Measurements from ENCODE around the gene MAP3K4. TPM values are rescaled to one million over a fixed set of nuclear protein-coding genes. Genes with fewer than 3 reads are reported as not detected.

Gene MAP3K4
- total and polyA plus RNA-seq, 12 donors: 11.9 to 37.0 (median 18.8) TPM

DNA sequence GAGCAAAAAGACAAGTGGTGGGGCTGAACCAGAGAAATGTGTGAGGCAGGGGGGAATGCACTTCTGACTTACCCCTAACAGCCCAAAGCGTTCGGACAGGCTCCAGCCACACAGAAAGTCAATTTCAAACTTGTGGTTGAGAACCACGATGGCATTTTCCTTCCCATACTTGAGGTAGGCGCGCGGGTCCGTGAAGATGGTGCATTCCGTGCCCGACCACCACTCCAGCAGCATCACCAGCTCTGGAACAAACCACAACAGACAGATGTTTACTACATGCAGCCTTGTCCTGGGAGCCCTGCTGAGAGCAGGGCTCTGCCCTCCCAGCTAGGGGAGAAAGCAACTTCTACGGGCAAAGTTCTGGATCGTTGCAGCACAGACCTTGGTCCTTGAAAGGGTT, 174.6 kb downstream of the MAP3K4 start:
- DNase-seq: no peak
- no peaks in the 10 kb centered on the region for H3K27me3 ChIP-seq
- no peak overlapping the region for H3K27ac ChIP-seq
- H3K9me3 ChIP-seq (replicated peaks in 1 of 3): no peaks in the 10 kb centered on the region
- intact Hi-C loops (cut with DNase I): no loop called here
- H3K4me1 ChIP-seq (replicated peaks in 1 of 2): peaks cover 0 to 4% of the 10 kb centered on the region in 2 donors
- peaks cover 0 to 3% of the 10 kb centered on the region in 2 donors for H3K36me3 ChIP-seq (replicated peaks in 1 of 2)
- H3K4me3 ChIP-seq: no peak overlapping the region
- TF ChIP-seq CTCF (IDR thresholded peaks at IDR 0.05) (no peak), POLR2A (IDR thresholded peaks at IDR 0.05) (no peak)
- WGBS, 4 donors: 91 to 94% (median 93%) methylated on average over 11 of the region's 11 CpGs

DNA sequence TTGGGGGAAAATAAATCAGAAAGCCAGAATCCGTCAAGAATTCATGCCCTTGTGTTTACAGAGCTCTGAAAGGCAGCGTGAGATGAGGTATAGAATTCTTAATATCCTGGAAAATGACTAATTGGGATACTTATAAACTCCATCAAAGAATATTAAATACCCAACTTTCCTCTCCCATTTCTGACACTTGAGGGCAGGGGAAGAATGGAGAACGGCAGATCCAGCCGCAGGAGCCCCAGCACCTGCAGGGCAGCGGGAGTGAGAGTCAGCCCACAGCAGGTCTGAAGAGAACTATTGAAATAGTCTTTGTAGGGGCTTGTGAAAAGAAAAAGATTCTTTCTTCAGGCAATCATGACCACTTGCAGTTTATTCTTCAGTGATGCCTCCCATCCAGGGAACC, 175.1 kb downstream of the MAP3K4 start:
- intact Hi-C loops (cut with DNase I): no loop called here
- H3K9me3 ChIP-seq (replicated peaks in 1 of 3): no peaks in the 10 kb centered on the region
- 91 to 98% (median 97%) methylated on average over 5 of the region's 5 CpGs for WGBS, 4 donors
- DNase-seq: no peak
- H3K4me1 ChIP-seq (replicated peaks in 1 of 2): peaks cover 0 to 4% of the 10 kb centered on the region in 2 donors
- H3K4me3 ChIP-seq: no peak overlapping the region
- no peaks in the 10 kb centered on the region for H3K27me3 ChIP-seq
- TF ChIP-seq CTCF (IDR thresholded peaks at IDR 0.05) (no peak), POLR2A (IDR thresholded peaks at IDR 0.05) (no peak)
- H3K27ac ChIP-seq: no peak overlapping the region
- peaks cover 0 to 3% of the 10 kb centered on the region in 2 donors for H3K36me3 ChIP-seq (replicated peaks in 1 of 2)
